Natural killer cell (primary cell): ENCODE results near the gene KLHL42. TPM values are rescaled to one million over a fixed set of nuclear protein-coding genes. Genes with fewer than 3 reads are reported as not detected.

Experiments used
- ATAC-seq, 3 donors: fragments of 150-1000 bp in 2 of 3; fragments of 200-7000 bp in 1 of 3; cut with Tn5 transposase; 1 replicate in 1 of 3; 2 replicates in 2 of 3; pipeline ENCODE4 v1.10.0; 2021; ENCODE audit warnings: mild to moderate bottlenecking in 2 of 3, moderate library complexity in 2 of 3
- DNase-seq, 2 donors: peaks; one replicate each; pipeline versions ENCODE4 v3.0.0 to v3.0.0-alpha.2; 2013 to 2021; ENCODE audit warnings: mixed read lengths in 1 of 2
- H3K27ac ChIP-seq: one replicate; pipeline ENCODE4 v1.5.1; 2013; ENCODE audit warnings: mild to moderate bottlenecking, low read length
- H3K27me3 ChIP-seq: one replicate; pipeline ENCODE4 v1.6.1; 2013; ENCODE audit warnings: low read length; ENCODE audit not compliant: control insufficient read depth, insufficient read depth
- H3K36me3 ChIP-seq: one replicate; pipeline ENCODE4 v1.6.1; 2013; ENCODE audit warnings: low read length; ENCODE audit not compliant: control insufficient read depth, insufficient read depth
- H3K4me1 ChIP-seq: one replicate; pipeline ENCODE4 v1.6.1; 2013; ENCODE audit warnings: low read length; ENCODE audit not compliant: control insufficient read depth, insufficient read depth
- H3K4me3 ChIP-seq: one replicate; pipeline ENCODE4 v1.5.1; 2013; ENCODE audit warnings: low read length
- H3K9me3 ChIP-seq: one replicate; pipeline ENCODE4 v1.6.1; 2013; ENCODE audit warnings: low read length; ENCODE audit not compliant: control insufficient read depth, insufficient read depth
- H3K27ac Mint-ChIP-seq, 2 donors: one replicate each; pipeline ENCODE4 v1.8.0; 2022; ENCODE audit warnings: mild to moderate bottlenecking in 2 of 2, mixed read lengths in 2 of 2, moderate library complexity in 1 of 2
- H3K27me3 Mint-ChIP-seq, 2 donors: one replicate each; pipeline ENCODE4 v1.8.0; 2022; ENCODE audit warnings: low read depth in 2 of 2, mixed read lengths in 2 of 2
- H3K36me3 Mint-ChIP-seq: one replicate; pipeline ENCODE4 v1.8.0; 2022; ENCODE audit warnings: mixed read lengths
- H3K4me1 Mint-ChIP-seq, 2 donors: one replicate each; pipeline ENCODE4 v1.8.0; 2022; ENCODE audit warnings: mixed read lengths in 2 of 2
- H3K4me3 Mint-ChIP-seq: one replicate; pipeline ENCODE4 v1.8.0; 2022; ENCODE audit warnings: mild to moderate bottlenecking, moderate library complexity, mixed read lengths
- H3K9me3 Mint-ChIP-seq, 2 donors: one replicate each; pipeline ENCODE4 v1.8.0; 2022; ENCODE audit warnings: mixed read lengths in 2 of 2
- CTCF ChIP-seq: fragments of 200-600 bp; IDR thresholded peaks from one replicate; pipeline ENCODE4 v1.8.0; 2022; ENCODE audit warnings: antibody characterized with exemption
- WGBS: methylation state at CpG from one replicate; pipeline ENCODE4 v1.1.7; 2013; ENCODE audit warnings: missing lambda C conversion rate; ENCODE audit not compliant: insufficient coverage; 5-methylcytosine and 5-hydroxymethylcytosine counted together
- intact Hi-C: fragments of 100-400 bp; cut with micrococcal nuclease; formaldehyde crosslinking; loops from one replicate; pipeline ENCODE4 v1.14.2; 2022
- total RNA-seq, 4 donors: library from RNA; stranded (reverse); fragments of 120-200 nt in 1 of 4; gene quantifications; one replicate each; pipeline versions ENCODE4 v1.2.3 to v1.2.4, GENCODE V29; 2013 to 2022

The KLHL42 gene
- total RNA-seq, 3 donors from 2014 or later (not counting 1 experiment from before 2014, with no cell fraction given) = 11.3 to 18.8 (median 14.7) TPM

GRCh38 chr12:27797301-27798025 lies 17.4 kb downstream of the KLHL42 start:
- WGBS = 98% methylated on average over 24 of the region's 24 CpGs
- Mint-ChIP-seq H3K4me1 (peaks cover 0 to 5% of the 10 kb centered on the region in 2 donors), H3K27me3 (no peaks in the 10 kb centered on the region), H3K9me3 (no peaks in the 10 kb centered on the region), H3K4me3 (no peak overlapping the region), H3K27ac (no peak overlapping the region), H3K36me3 (peaks cover 11% of the 10 kb centered on the region)
- TF ChIP-seq CTCF = no peak
- DNase-seq (no peak), ATAC-seq (no peak)
- peaks cover 22% of the 10 kb centered on the region for H3K36me3 ChIP-seq
- H3K9me3 ChIP-seq = no peaks in the 10 kb centered on the region
- H3K27me3 ChIP-seq = no peaks in the 10 kb centered on the region
- no peak overlapping the region for H3K4me3 ChIP-seq
- H3K4me1 ChIP-seq = no peaks in the 10 kb centered on the region
- intact Hi-C loops = no loop called here
- no peak overlapping the region for H3K27ac ChIP-seq

- no peak for ATAC-seq
- no peak overlapping the region for H3K4me3 ChIP-seq
These were observed 20.8 kb downstream of the KLHL42 start for GRCh38 chr12:27800819-27801218.

GRCh38 chr12:27801630-27802029 lies 21.6 kb downstream of the KLHL42 start:
- Histone ChIP-seq H3K27me3 (no peaks in the 10 kb centered on the region), H3K9me3 (no peaks in the 10 kb centered on the region), H3K27ac (no peak overlapping the region), H3K36me3 (peaks cover 11% of the 10 kb centered on the region), H3K4me1 (peaks cover under 1% of the 10 kb centered on the region), H3K4me3 (no peak overlapping the region)
- Mint-ChIP-seq H3K27me3 (peaks cover 0 to under 1% of the 10 kb centered on the region in 2 donors), H3K36me3 (peaks cover 11% of the 10 kb centered on the region), H3K27ac (no peak overlapping the region), H3K4me3 (no peak overlapping the region), H3K4me1 (peaks cover 5% of the 10 kb centered on the region in 2 donors), H3K9me3 (no peaks in the 10 kb centered on the region)
- ATAC-seq = no peak
- 96% methylated on average over 5 of the region's 5 CpGs for WGBS
- DNase-seq = no peak
- no peak for TF ChIP-seq CTCF
- intact Hi-C loops = no loop called here

More at GRCh38 chr12:27800819-27801218, 20.8 kb downstream of the KLHL42 start:
- intact Hi-C loops = no loop called here
- Histone ChIP-seq H3K36me3 (peaks cover 11% of the 10 kb centered on the region), H3K27me3 (no peaks in the 10 kb centered on the region), H3K9me3 (no peaks in the 10 kb centered on the region), H3K27ac (no peak overlapping the region), H3K4me1 (no peaks in the 10 kb centered on the region)
- H3K9me3 Mint-ChIP-seq = no peaks in the 10 kb centered on the region
- H3K36me3 Mint-ChIP-seq = peaks cover 11% of the 10 kb centered on the region
- whole genome bisulfite sequencing = no CpG with 5 or more reads among the region's 3 CpGs
- H3K4me3 Mint-ChIP-seq = no peak overlapping the region
- H3K27me3 Mint-ChIP-seq = no peaks in the 10 kb centered on the region
- no peak for DNase-seq
- H3K27ac Mint-ChIP-seq = no peak overlapping the region
- H3K4me1 Mint-ChIP-seq = peaks cover 0 to 5% of the 10 kb centered on the region in 2 donors
- no peak for TF ChIP-seq CTCF

GRCh38 chr12:27802511-27802910 lies 22.5 kb downstream of the KLHL42 start:
- 100% methylated on average over 1 of the region's 4 CpGs for WGBS
- Histone ChIP-seq H3K27me3 (no peaks in the 10 kb centered on the region), H3K9me3 (no peaks in the 10 kb centered on the region), H3K4me1 (peaks cover 9% of the 10 kb centered on the region), H3K27ac (no peak overlapping the region), H3K36me3 (peaks cover 11% of the 10 kb centered on the region), H3K4me3 (no peak overlapping the region)
- Mint-ChIP-seq H3K27me3 (peaks cover 0 to 5% of the 10 kb centered on the region in 2 donors), H3K4me3 (no peak overlapping the region), H3K4me1 (peaks cover 5 to 11% of the 10 kb centered on the region in 2 donors), H3K27ac (no peak overlapping the region), H3K9me3 (no peaks in the 10 kb centered on the region), H3K36me3 (peaks cover 4% of the 10 kb centered on the region)
- intact Hi-C loops = no loop called here
- ATAC-seq = no peak
- DNase-seq = no peak
- no peak for TF ChIP-seq CTCF
